ENCODE results near the gene ENOSF1.
"Not testable (repeated sequence)": the region's sequence is repeated elsewhere in the genome, so short reads cannot be mapped to it uniquely, and the experiment has no call there.

ENOSF1 gene

DNA sequence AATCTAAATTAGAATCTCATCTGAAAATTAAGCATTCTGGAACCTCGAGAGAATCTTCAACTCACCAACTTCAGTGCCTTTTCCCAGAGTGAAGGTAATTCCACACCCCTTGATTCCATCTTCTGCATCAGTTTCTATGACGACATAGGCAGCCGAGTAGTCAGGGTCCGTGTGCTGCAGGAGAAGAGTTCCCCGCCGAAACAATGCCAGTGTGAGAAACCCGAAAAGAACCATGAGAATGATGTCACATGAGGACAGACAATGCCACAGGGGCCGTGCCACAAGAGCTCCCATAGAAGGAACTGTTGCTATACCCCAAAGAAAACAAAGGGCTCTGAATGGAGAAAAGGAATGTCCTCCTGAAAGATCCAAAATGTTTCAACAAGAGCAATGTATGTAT lies 6.0 kb downstream of the ENOSF1 start:
- DNase-seq: no peak

DNA sequence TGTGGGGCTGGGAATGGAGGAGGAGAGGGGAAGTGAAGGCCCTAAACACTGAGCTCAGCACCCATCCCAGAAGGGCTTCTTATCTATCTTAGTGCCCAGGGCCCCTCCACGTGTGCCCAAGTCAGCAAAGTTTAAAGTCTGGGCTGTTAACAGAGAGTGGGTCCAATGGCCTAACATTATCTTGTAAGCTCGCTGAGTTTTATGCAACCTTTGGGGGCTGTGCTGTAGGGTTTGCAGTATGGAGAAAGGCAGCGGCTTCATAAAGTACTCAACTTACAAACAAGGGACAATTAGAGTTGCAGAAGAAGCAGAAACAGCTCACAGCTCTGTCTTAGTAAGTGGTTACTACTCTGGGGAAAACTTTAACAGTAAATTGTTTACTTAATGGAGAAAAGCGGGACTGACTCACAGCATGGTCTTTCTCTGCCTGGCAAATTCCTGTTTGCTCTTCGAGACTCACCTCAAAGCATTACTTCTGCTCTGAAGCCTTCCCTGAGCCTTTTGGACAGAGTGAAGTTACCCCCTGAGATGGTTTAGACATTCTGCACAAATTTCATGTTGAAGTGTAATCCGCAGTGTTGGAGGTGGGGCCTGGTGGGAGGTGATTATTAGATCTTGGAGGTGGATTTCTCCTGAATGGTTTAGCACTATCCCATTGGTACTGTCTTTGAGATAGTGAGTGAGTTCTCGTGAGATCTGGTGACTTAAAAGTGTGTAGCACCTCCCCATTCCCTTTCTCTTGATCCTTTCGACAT lies 9.0 kb downstream of the ENOSF1 start:
- DNase-seq: no peak

GRCh38 chr18:697800-698199 lies 14.6 kb downstream of the ENOSF1 start:
- no peak for DNase-seq

- no peak for DNase-seq
Observed at GRCh38 chr18:697012-697411, 15.4 kb downstream of the ENOSF1 start.

DNA sequence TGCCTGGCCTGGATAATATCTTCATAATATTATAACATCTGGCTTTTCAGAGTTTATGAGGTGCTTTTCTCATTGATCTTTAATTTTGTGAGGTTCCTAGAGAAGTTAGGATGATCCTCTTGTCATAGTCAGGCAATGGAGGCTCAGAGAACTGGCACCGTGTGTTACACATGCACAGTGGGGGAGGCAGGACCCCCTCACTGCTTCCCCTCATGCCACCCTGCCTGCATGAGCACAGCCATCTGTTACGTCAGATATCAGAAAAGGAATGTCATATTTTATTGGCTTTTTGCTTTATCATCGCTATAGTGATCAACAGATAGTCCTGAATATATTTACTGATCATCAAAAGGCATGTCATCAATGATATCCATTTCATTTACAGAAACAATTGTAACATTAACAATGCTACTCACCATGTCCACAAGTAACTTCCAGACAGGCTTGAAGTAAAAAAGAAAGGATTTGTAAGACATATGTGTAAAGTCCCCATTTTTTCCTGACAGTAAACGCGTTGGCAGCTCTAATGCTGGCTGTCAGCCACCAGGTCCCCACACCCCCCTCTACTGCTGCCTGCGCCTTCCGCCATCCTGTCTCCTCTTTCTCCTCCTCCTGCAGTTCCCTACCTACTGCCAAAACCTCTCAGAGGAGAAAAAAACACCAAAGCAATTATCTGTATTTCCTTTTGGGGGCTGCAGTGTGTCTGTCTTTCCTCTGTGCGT lies 18.8 kb downstream of the ENOSF1 start:
- no peak for DNase-seq

- DNase-seq: no peak
Observed at GRCh38 chr18:692824-693223, 19.6 kb downstream of the ENOSF1 start.

GRCh38 chr18:688323-688722 lies 24.1 kb downstream of the ENOSF1 start:
- DNase-seq: no peak

- DNase-seq: no peak
Observed at GRCh38 chr18:686339-687111, 25.9 kb downstream of the ENOSF1 start.

DNA sequence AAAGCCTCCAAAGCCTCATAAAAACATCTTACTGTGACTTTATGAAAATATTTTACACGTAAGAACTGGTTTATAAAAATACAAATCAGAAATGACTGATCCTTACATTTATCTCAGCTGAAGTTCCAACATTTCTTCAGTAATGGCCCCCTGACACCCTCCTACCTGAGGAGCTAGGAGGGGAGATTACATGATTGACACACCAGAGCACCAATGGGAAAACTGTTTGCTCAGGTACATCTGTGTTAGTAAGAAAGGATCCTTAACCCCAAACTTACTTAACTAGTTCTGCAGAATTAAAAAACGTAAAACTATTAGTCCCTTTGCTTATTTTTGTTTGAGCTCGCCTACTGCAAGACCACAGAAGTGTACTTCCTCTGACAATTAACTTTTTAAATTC lies 27.0 kb downstream of the ENOSF1 start:
- DNase-seq: no peak

DNA sequence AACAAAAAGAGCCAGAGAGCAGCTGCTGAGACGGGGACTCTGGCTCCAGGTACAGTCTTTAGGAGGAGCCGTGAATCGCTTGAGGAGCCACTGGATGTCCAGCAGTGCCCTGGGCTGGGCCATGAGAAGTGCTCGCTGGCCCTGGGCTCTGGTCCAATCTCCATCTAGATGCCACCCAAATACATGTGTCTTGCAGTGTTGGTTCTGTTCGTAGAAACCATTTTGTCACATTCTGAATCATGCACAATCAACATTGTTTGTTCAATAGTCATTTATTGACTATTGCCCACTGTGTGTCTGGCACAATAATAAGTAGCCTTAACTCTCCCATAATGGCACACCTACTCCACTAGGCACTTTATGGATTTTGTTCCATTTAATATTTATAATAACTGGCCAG lies 28.9 kb downstream of the ENOSF1 start:
- no peak for DNase-seq

GRCh38 chr18:682833-683232 lies 29.6 kb downstream of the ENOSF1 start:
- DNase-seq: no peak

DNA sequence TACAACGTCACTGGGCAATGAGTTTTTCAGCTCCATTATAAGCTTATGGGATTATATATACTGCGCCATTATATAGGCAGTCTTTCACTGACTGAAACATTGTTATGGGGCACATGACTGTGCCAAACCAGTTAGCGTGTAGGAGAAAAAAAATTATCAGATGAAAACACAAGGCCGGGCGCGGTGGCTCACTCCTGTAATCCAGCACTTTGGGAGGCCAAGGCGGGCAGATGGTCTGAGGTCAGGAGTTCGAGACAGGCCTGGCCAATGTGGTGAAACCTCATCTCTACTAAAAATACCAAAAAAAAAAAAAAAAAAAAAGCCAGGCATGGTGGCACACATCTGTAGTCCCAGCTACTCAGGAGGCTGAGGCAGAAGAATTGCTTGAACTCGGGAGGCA lies 30.0 kb downstream of the ENOSF1 start:
- DNase-seq: not testable (repeated sequence)

DNA sequence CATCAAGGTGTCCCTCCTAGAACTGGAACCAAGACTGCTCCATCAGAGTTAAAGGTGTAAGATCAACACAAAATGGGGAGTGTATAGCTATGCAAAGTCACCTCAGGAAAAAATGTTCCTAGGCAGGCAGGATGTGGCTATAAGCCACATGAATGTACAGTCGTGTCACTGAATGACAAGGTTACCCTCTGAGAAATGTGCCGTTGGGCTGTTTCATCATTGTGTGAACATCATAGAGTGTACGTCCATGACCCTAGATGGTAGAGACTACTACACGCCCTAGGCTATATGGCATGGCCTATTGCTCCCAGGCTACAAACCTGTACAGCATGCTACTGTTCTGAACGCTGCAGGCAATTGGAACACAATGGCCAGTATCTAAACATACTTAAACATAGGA lies 30.4 kb downstream of the ENOSF1 start:
- no peak for DNase-seq

GRCh38 chr18:680392-680791 lies 32.0 kb downstream of the ENOSF1 start:
- no peak for DNase-seq

- DNase-seq: no peak
Observed at GRCh38 chr18:679516-679915, 32.9 kb downstream of the ENOSF1 start.

GRCh38 chr18:678482-679182 lies 33.8 kb downstream of the ENOSF1 start:
- DNase-seq: no peak

DNA sequence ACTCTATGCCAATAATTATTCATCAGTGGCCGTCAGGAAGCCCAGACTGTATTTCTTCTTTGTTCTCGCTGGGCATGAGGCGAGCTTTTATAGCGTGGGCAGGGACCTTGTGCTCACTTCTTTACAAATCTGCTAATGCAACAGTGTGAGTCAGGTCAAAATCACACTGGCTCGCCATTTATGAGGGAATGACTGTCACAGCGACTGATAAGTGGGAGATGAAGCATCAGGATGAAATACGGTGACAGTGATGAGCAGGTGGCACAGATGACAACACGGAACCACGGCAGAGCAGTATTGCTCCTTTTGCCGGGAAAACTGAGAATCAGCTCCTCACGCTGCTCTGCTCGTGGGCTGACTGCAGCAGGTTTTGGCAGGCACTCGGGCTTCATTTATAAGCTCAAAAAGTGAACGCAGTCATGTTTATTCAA lies 34.5 kb downstream of the ENOSF1 start:
- DNase-seq: no peak

DNA sequence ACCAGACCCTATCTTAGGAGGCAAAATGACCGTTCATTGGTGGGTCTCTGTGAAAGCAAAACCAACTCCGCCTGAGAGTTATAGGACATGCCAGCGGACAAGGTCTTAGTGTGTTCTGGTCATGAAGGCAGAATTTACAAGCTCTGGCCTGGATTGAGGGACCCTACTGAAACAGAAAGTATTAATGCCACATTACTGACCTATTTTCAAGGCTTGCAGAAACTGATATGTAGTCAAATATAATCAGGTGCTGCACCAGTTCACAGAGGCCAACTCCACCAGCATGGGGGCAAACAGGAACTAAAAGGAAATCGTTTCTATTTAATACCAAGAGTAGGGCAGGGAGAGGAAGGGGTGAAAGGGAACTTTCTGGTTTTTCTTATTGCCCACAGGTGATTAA lies 35.3 kb downstream of the ENOSF1 start:
- DNase-seq: no peak

- no peak for DNase-seq
Observed at GRCh38 chr18:676736-677135, 35.7 kb downstream of the ENOSF1 start.

GRCh38 chr18:676069-676468 lies 36.4 kb downstream of the ENOSF1 start:
- no peak for DNase-seq

DNA sequence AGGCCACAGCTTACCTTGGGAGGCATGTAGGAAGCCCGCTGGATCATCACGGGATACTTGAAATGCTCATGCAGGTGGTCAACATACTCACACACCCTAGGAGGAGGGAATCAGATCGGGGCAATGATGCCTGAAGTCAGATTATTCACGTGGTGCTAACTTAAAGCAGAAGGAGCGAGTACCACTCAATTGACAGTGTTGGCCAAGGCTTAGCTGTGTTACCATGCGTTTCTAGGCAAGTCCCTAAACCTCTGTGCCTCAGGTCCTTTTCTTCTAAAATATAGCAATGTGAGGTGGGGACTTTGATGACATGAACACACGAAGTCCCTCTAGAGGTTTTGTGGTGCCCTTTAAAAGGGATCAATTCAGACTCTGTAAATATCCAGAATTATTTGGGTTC lies 37.1 kb downstream of the ENOSF1 start:
- no peak for DNase-seq

DNA sequence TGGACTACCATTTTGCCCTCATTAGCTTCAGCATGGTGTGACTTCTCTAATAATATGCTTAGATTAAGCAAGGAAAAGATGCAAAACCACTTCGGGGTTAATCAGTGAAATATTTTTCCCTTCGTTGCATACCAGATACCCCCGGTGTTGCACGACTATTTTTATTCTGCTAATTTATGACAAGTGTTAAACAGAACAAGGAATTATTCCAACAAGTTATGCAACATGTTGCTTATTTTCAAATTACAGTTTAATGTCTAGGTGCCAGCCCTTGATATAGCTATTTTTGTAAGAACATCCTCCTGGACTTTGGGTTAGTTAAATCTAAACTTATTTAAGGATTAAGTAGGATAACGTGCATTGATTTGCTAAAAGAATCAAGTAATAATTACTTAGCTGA lies 38.7 kb downstream of the ENOSF1 start:
- no peak for DNase-seq

- DNase-seq: no peak
Observed at GRCh38 chr18:673317-673716, 39.1 kb downstream of the ENOSF1 start.
